ENCODE measurements around the gene R3HDM2.

The R3HDM2 gene

DNA sequence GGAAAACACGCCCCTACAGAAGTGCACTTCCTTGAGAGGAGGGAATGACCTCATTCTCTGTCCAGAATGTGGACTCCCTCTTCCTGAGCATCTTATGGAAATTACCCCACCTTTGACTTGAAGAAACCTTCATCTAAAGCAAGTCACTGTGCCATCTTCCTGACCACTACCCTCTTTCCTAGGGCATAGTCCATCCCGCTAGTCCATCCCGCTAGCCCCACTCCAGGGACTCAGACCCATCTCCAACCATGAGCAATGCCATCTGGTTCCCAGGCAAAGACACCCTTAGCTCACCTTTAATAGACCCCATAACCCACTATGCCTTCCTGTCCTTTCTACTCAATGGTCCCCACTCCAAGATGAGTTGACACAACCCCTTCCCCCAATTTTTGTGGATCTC lies 19.2 kb upstream of the R3HDM2 start:
- Histone ChIP-seq H3K4me2 (ENCODE audit: insufficient read depth, low read length) (no peak overlapping the region), H3K9me3 (ENCODE audit: insufficient read depth, low read length, severe bottlenecking) (no peaks in the 10 kb centered on the region), H3K4me1 (ENCODE audit: insufficient read depth, low read length) (no peaks in the 10 kb centered on the region), H3K36me3 (ENCODE audit: insufficient read depth, low read length) (no peaks in the 10 kb centered on the region), H4K20me1 (ENCODE audit: insufficient read depth, low read length) (no peaks in the 10 kb centered on the region), H3K27ac (ENCODE audit: low read length) (no peak overlapping the region), H3K9ac (ENCODE audit: low read depth, low read length) (no peak overlapping the region), H2AFZ (ENCODE audit: low read depth, low read length) (no peak overlapping the region), H3K4me3 (ENCODE audit: low read depth in 1 of 2, low read length in 2 of 2) (no peak overlapping the region), H3K79me2 (ENCODE audit: insufficient read depth, low read length) (no peaks in the 10 kb centered on the region), H3K27me3 (ENCODE audit: insufficient read depth, low read length, poor library complexity) (no peaks in the 10 kb centered on the region)
- TF ChIP-seq CTCF (IDR thresholded peaks at IDR 0.05; ENCODE audit: borderline replicate concordance, extremely low read depth, low read length, poor library complexity, severe bottlenecking) (no peak), EZH2 (IDR thresholded peaks at IDR 0.05; ENCODE audit: borderline replicate concordance, low read depth, low read length, severe bottlenecking) (no peak)
- ATAC-seq (ENCODE audit: insufficient read depth, low read depth) (no peak), DNase-seq (no peak)

DNA sequence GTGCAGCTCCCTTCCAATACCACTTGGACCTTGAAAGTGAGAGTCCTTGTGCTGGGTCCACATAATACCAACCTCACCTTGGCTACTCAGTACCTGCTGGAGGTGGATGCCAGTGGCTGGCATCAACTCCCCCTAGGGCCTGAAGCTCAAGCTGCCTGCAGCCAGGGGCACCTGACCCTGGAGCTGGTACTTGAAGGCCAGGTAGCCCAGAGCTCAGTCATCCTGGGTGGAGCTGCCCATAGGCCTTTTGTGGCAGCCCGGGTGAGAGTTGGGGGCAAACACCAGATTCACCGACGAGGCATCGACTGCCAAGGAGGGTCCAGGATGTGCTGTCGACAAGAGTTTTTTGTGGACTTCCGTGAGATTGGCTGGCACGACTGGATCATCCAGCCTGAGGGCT lies 18.5 kb upstream of the R3HDM2 start:
- TF ChIP-seq CTCF (IDR thresholded peaks at IDR 0.05; ENCODE audit: borderline replicate concordance, extremely low read depth, low read length, poor library complexity, severe bottlenecking) (no peak), EZH2 (IDR thresholded peaks at IDR 0.05; ENCODE audit: borderline replicate concordance, low read depth, low read length, severe bottlenecking) (no peak)
- DNase-seq (no peak), ATAC-seq (ENCODE audit: insufficient read depth, low read depth) (no peak)
- H3K36me3 ChIP-seq (ENCODE audit: insufficient read depth, low read length) = no peaks in the 10 kb centered on the region
- H4K20me1 ChIP-seq (ENCODE audit: insufficient read depth, low read length) = no peaks in the 10 kb centered on the region
- no peaks in the 10 kb centered on the region for H3K4me1 ChIP-seq (ENCODE audit: insufficient read depth, low read length)
- no peaks in the 10 kb centered on the region for H3K9me3 ChIP-seq (ENCODE audit: insufficient read depth, low read length, severe bottlenecking)
- H3K9ac ChIP-seq (ENCODE audit: low read depth, low read length) = no peak overlapping the region
- no peak overlapping the region for H3K4me2 ChIP-seq (ENCODE audit: insufficient read depth, low read length)
- no peaks in the 10 kb centered on the region for H3K79me2 ChIP-seq (ENCODE audit: insufficient read depth, low read length)
- H3K27me3 ChIP-seq (ENCODE audit: insufficient read depth, low read length, poor library complexity) = no peaks in the 10 kb centered on the region
- H3K4me3 ChIP-seq (ENCODE audit: low read depth in 1 of 2, low read length in 2 of 2) = no peak overlapping the region
- no peak overlapping the region for H2AFZ ChIP-seq (ENCODE audit: low read depth, low read length)
- no peak overlapping the region for H3K27ac ChIP-seq (ENCODE audit: low read length)

DNA sequence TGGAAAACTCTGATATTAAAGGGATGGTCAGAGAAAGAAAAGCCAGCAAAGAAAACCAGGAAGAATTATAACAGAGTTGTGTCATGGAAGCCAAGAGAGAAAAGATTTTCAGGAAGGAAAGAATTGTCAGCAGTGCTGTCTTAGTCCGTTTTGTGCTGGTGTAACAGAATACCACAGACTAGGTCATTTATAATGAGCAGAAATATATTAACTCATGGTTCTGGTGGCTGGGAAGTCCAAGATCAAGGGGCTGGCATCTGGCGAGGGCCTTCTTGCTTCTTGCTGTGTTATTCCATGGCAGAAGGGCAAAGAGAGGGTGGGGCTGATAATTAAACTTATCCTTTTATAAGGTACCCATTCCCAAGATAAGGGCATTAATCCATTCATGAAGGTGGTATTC lies 17.8 kb upstream of the R3HDM2 start:
- H3K36me3 ChIP-seq (ENCODE audit: insufficient read depth, low read length) = no peaks in the 10 kb centered on the region
- no peaks in the 10 kb centered on the region for H3K79me2 ChIP-seq (ENCODE audit: insufficient read depth, low read length)
- no peak overlapping the region for H3K4me3 ChIP-seq (ENCODE audit: low read depth in 1 of 2, low read length in 2 of 2)
- no peak overlapping the region for H3K4me2 ChIP-seq (ENCODE audit: insufficient read depth, low read length)
- no peaks in the 10 kb centered on the region for H3K9me3 ChIP-seq (ENCODE audit: insufficient read depth, low read length, severe bottlenecking)
- no peak overlapping the region for H3K27ac ChIP-seq (ENCODE audit: low read length)
- no peak for ATAC-seq (ENCODE audit: insufficient read depth, low read depth)
- no peak overlapping the region for H2AFZ ChIP-seq (ENCODE audit: low read depth, low read length)
- no peaks in the 10 kb centered on the region for H3K27me3 ChIP-seq (ENCODE audit: insufficient read depth, low read length, poor library complexity)
- TF ChIP-seq EZH2 (IDR thresholded peaks at IDR 0.05; ENCODE audit: borderline replicate concordance, low read depth, low read length, severe bottlenecking) (no peak), CTCF (IDR thresholded peaks at IDR 0.05; ENCODE audit: borderline replicate concordance, extremely low read depth, low read length, poor library complexity, severe bottlenecking) (no peak)
- H3K4me1 ChIP-seq (ENCODE audit: insufficient read depth, low read length) = no peaks in the 10 kb centered on the region
- no peaks in the 10 kb centered on the region for H4K20me1 ChIP-seq (ENCODE audit: insufficient read depth, low read length)
- no peak for DNase-seq
- no peak overlapping the region for H3K9ac ChIP-seq (ENCODE audit: low read depth, low read length)
